Stimulated activated CD8-positive, alpha-beta memory T cell treated with anti-CD3 and anti-CD28 coated beads, Interleukin-15, amount 100 ng/mL, for 4 hours (primary cell): Measurements from ENCODE around the gene CST7.

ENCODE experiments used
- DNase-seq, 2 donors: peaks; one replicate each; pipeline ENCODE4 v3.0.0-alpha.2; 2020; ENCODE audit warnings: low read depth in 2 of 2

Gene CST7

GRCh38 chr20:24964506-24964840 lies 15.4 kb downstream of the CST7 start:
- DNase-seq, result no peak

GRCh38 chr20:24965065-24965919 lies 16.2 kb downstream of the CST7 start:
- DNase-seq, result no peak

GRCh38 chr20:24966317-24967012 lies 17.4 kb downstream of the CST7 start:
- no peak for DNase-seq

- no peak for DNase-seq
These were observed 19.3 kb downstream of the CST7 start for GRCh38 chr20:24968278-24968800.

- DNase-seq, result no peak
These were observed 20.3 kb downstream of the CST7 start for GRCh38 chr20:24969186-24970029.

GRCh38 chr20:24970030-24970553 lies 21.0 kb downstream of the CST7 start:
- no peak for DNase-seq

GRCh38 chr20:24970754-24971153 lies 21.7 kb downstream of the CST7 start:
- DNase-seq, result no peak

- DNase-seq, result no peak
These were observed 22.5 kb downstream of the CST7 start for GRCh38 chr20:24971376-24972101.

GRCh38 chr20:24972341-24972740 lies 23.3 kb downstream of the CST7 start:
- no peak for DNase-seq

- no peak for DNase-seq
These were observed 28.3 kb downstream of the CST7 start for GRCh38 chr20:24977336-24977735.

- DNase-seq, result no peak
These were observed 28.7 kb downstream of the CST7 start for GRCh38 chr20:24977797-24978196.

- DNase-seq, result no peak
These were observed 29.4 kb downstream of the CST7 start for GRCh38 chr20:24978513-24978912.

- no peak for DNase-seq
These were observed 30.2 kb downstream of the CST7 start for GRCh38 chr20:24979036-24979960.

GRCh38 chr20:24980291-24981053 lies 31.4 kb downstream of the CST7 start:
- no peak for DNase-seq

- no peak for DNase-seq
These were observed 32.2 kb downstream of the CST7 start for GRCh38 chr20:24981282-24981681.

GRCh38 chr20:24981790-24982189 lies 32.7 kb downstream of the CST7 start:
- no peak for DNase-seq

GRCh38 chr20:24983896-24984295 lies 34.8 kb downstream of the CST7 start:
- DNase-seq, result no peak

- DNase-seq, result no peak
These were observed 36.0 kb downstream of the CST7 start for GRCh38 chr20:24984961-24985640.

- DNase-seq, result no peak
These were observed 36.7 kb downstream of the CST7 start for GRCh38 chr20:24985802-24986201.
